ENCODE data around the gene CNOT1. TPM values are rescaled to one million over a fixed set of nuclear protein-coding genes. Genes with fewer than 3 reads are reported as not detected.

CNOT1 gene
- total RNA-seq, 6 experiments from 2014 or later, result 53.8 to 74.9 (median 65.5) TPM

- no peak for TF ChIP-seq POLR2A (IDR thresholded peaks at IDR 0.05)
- TF ChIP-seq CTCF (IDR thresholded peaks at IDR 0.05), result no peak
- no peak for ATAC-seq
- 90% methylated on average over 2 of the region's 9 CpGs for WGBS (ENCODE audit: insufficient coverage, low coverage, low lambda C conversion rate, missing lambda C conversion rate)
- no peak for DNase-seq
- Histone ChIP-seq H3K36me3 (no peaks in the 10 kb centered on the region), H3K9me3 (no peaks in the 10 kb centered on the region), H3K27me3 (no peaks in the 10 kb centered on the region), H3K27ac (no peak overlapping the region), H3K4me3 (no peak overlapping the region), H3K4me1 (peaks cover 0 to 4% (median 0%) of the 10 kb centered on the region in 4 donors)
- intact Hi-C loops (cut with DNase I), result no loop called here
These were observed 131.1 kb downstream of the CNOT1 start for GRCh38 chr16:58498341-58499091.

- Histone ChIP-seq H3K27me3 (no peaks in the 10 kb centered on the region), H3K4me1 (peaks cover 0 to 4% (median 0%) of the 10 kb centered on the region in 4 donors), H3K27ac (no peak overlapping the region), H3K36me3 (no peaks in the 10 kb centered on the region), H3K9me3 (no peaks in the 10 kb centered on the region), H3K4me3 (no peak overlapping the region)
- no peak for TF ChIP-seq POLR2A (IDR thresholded peaks at IDR 0.05)
- no peak for TF ChIP-seq CTCF (IDR thresholded peaks at IDR 0.05)
- ATAC-seq (no peak), DNase-seq (no peak)
- WGBS (ENCODE audit: insufficient coverage, low coverage, low lambda C conversion rate, missing lambda C conversion rate), result 30% methylated on average over 4 of the region's 5 CpGs
- intact Hi-C loops (cut with DNase I), result no loop called here
These were observed 131.7 kb downstream of the CNOT1 start for GRCh38 chr16:58497935-58498334.

GRCh38 chr16:58497468-58497867 lies 132.2 kb downstream of the CNOT1 start:
- intact Hi-C loops (cut with DNase I), result no loop called here
- WGBS (ENCODE audit: insufficient coverage, low coverage, low lambda C conversion rate, missing lambda C conversion rate), result 83% methylated on average over 1 of the region's 2 CpGs
- Histone ChIP-seq H3K27ac (no peak overlapping the region), H3K36me3 (no peaks in the 10 kb centered on the region), H3K27me3 (no peaks in the 10 kb centered on the region), H3K9me3 (no peaks in the 10 kb centered on the region), H3K4me1 (peaks cover 0 to 4% (median 0%) of the 10 kb centered on the region in 4 donors), H3K4me3 (no peak overlapping the region)
- no peak for TF ChIP-seq POLR2A (IDR thresholded peaks at IDR 0.05)
- TF ChIP-seq CTCF (IDR thresholded peaks at IDR 0.05), result no peak
- no peak for ATAC-seq
- no peak for DNase-seq

GRCh38 chr16:58495521-58496331 lies 133.9 kb downstream of the CNOT1 start:
- ATAC-seq, result no peak
- no peaks in the 10 kb centered on the region for H3K36me3 ChIP-seq
- H3K27me3 ChIP-seq, result no peaks in the 10 kb centered on the region
- no peaks in the 10 kb centered on the region for H3K9me3 ChIP-seq
- WGBS (ENCODE audit: insufficient coverage, low coverage, low lambda C conversion rate, missing lambda C conversion rate), result 57% methylated on average over 3 of the region's 24 CpGs
- no peak overlapping the region for H3K4me3 ChIP-seq
- no peak overlapping the region for H3K27ac ChIP-seq
- DNase-seq, result no peak
- no peaks in the 10 kb centered on the region for H3K4me1 ChIP-seq
- TF ChIP-seq POLR2A (IDR thresholded peaks at IDR 0.05) (no peak), CTCF (IDR thresholded peaks at IDR 0.05) (no peak)
- intact Hi-C loops (cut with DNase I), result no loop called here

Data from right lobe of liver (tissue), 6 donors.